H1 (cell line): ENCODE results near the gene KRTAP10-4. TPM values are rescaled to one million over a fixed set of nuclear protein-coding genes. Genes with fewer than 3 reads are reported as not detected.

Source experiments
- CTCF ChIA-PET: fragments of 300-600 bp; sonication (Branson Sonifier 250); formaldehyde crosslinking; loops from one replicate; lab custom pipeline; 2021; ENCODE audit not compliant: partially characterized antibody; lab: Charles Lee
- POLR2A ChIA-PET: fragments of 300-600 bp; sonication (Branson Sonifier 250); formaldehyde crosslinking; loops from one replicate; lab custom pipeline; 2021; ENCODE audit warnings: inconsistent platforms; ENCODE audit not compliant: partially characterized antibody; lab: Charles Lee
- DNase-seq, 2 experiments: peaks; one replicate each; pipeline versions ENCODE4 v3.0.0 to v3.0.0-alpha.2; 2010 to 2022; ENCODE audit warnings: low spot score in 2 of 2, low read depth in 1 of 2, mixed read lengths in 1 of 2
- FAIRE-seq: peaks from 2 replicates; lab custom pipeline; 2011; peaks lifted over from hg19 to GRCh38; lab: Jason Lieb, UNC
- H2AFZ ChIP-seq: 2 replicates; pipeline ENCODE4 v1.8.1; 2012; ENCODE audit warnings: low read length, inconsistent platforms
- H2AK5ac ChIP-seq: 2 replicates; pipeline ENCODE4 v1.6.1; 2013; ENCODE audit warnings: low read depth, low read length
- H2BK120ac ChIP-seq: replicated peaks from 2 replicates; pipeline ENCODE3; 2013; ENCODE audit warnings: low read depth, low read length, inconsistent platforms
- H2BK12ac ChIP-seq: 2 replicates; pipeline ENCODE4 v1.6.1; 2013; ENCODE audit warnings: low read depth, low read length
- H2BK15ac ChIP-seq: 2 replicates; pipeline ENCODE4 v1.6.1; 2013; ENCODE audit warnings: low read length
- H2BK20ac ChIP-seq: 2 replicates; pipeline ENCODE4 v1.6.1; 2013; ENCODE audit warnings: low read length
- H2BK5ac ChIP-seq: 2 replicates; pipeline ENCODE4 v1.6.1; 2013; ENCODE audit warnings: low read depth, low read length
- H3K14ac ChIP-seq: 2 replicates; pipeline ENCODE4 v1.6.1; 2013; ENCODE audit warnings: inconsistent platforms; ENCODE audit not compliant: insufficient read length
- H3K18ac ChIP-seq: 2 replicates; pipeline ENCODE4 v1.6.1; 2013; ENCODE audit warnings: low read length; ENCODE audit errors: extremely low read depth
- H3K23ac ChIP-seq: 2 replicates; pipeline ENCODE4 v1.6.1; 2013; ENCODE audit warnings: inconsistent platforms; ENCODE audit not compliant: insufficient read length
- H3K23me2 ChIP-seq: 2 replicates; pipeline ENCODE4 v1.6.1; 2013; ENCODE audit warnings: low read depth, low read length
- H3K27ac ChIP-seq: 2 replicates; pipeline ENCODE4 v1.6.1; 2011; ENCODE audit warnings: low read depth, low read length, inconsistent platforms
- H3K27me3 ChIP-seq, 4 experiments: replicated peaks in 1 of 4; 1 replicate in 1 of 4; 2 replicates in 3 of 4; pipeline versions ENCODE4 v1.6.1 to v1.8.1; 2011 to 2013; ENCODE audit warnings: low read length in 3 of 4, mild to moderate bottlenecking in 3 of 4, inconsistent platforms in 2 of 4, mixed read lengths in 2 of 4, moderate library complexity in 1 of 4; ENCODE audit not compliant: control insufficient read depth in 3 of 4, insufficient read depth in 3 of 4; ENCODE audit errors: extremely low read depth in 1 of 4
- H3K36me3 ChIP-seq, 4 experiments: 2 replicates each; pipeline versions ENCODE4 v1.6.1 to v1.8.1; 2011 to 2013; ENCODE audit warnings: mild to moderate bottlenecking in 4 of 4, low read length in 3 of 4, moderate library complexity in 2 of 4, control low read depth in 1 of 4, inconsistent platforms in 1 of 4; ENCODE audit not compliant: insufficient read depth in 4 of 4, control insufficient read depth in 2 of 4
- H3K4ac ChIP-seq: replicated peaks from 2 replicates; pipeline ENCODE3; 2013; ENCODE audit warnings: low read length, low read depth, mixed read lengths, inconsistent platforms; ENCODE audit not compliant: insufficient read length
- H3K4me1 ChIP-seq, 4 experiments: replicated peaks in 1 of 4; 1 replicate in 1 of 4; 2 replicates in 3 of 4; pipeline versions ENCODE4 v1.6.1 to v1.8.1; 2011 to 2013; ENCODE audit warnings: low read length in 3 of 4, inconsistent platforms in 2 of 4, mixed read lengths in 1 of 4; ENCODE audit not compliant: insufficient read depth in 4 of 4, control insufficient read depth in 3 of 4
- H3K4me2 ChIP-seq, 2 experiments: 2 replicates each; pipeline versions ENCODE4 v1.6.1 to v1.8.1; 2011 to 2013; ENCODE audit warnings: low read depth in 2 of 2, low read length in 2 of 2, control low read depth in 1 of 2, inconsistent platforms in 1 of 2, mild to moderate bottlenecking in 1 of 2; ENCODE audit not compliant: insufficient read depth in 1 of 2
- H3K4me3 ChIP-seq, 4 experiments: fragments of 200-600, 300-600 bp in 1 of 4; sonication (generic), shearing (Covaris generic), sonication (Bioruptor Twin) in 1 of 4; 2 replicates each; pipeline versions ENCODE4 v1.5.1 to v1.8.1; 2011 to 2016; ENCODE audit warnings: low read length in 4 of 4, low read depth in 3 of 4, control low read depth in 2 of 4, inconsistent platforms in 2 of 4, mild to moderate bottlenecking in 2 of 4, mixed read lengths in 1 of 4, moderate library complexity in 1 of 4; ENCODE audit not compliant: insufficient read depth in 2 of 4; ENCODE audit errors: extremely low read depth in 1 of 4
- H3K56ac ChIP-seq: replicated peaks from 2 replicates; pipeline ENCODE3; 2013; ENCODE audit warnings: low read depth, mild to moderate bottlenecking, mixed read lengths, low read length, inconsistent platforms; ENCODE audit not compliant: insufficient read length
- H3K79me1 ChIP-seq: 2 replicates; pipeline ENCODE4 v1.6.1; 2013; ENCODE audit warnings: low read depth, low read length, control low read depth
- H3K79me2 ChIP-seq, 2 experiments: 2 replicates each; pipeline versions ENCODE4 v1.6.1 to v1.8.1; 2012 to 2013; ENCODE audit warnings: low read length in 2 of 2, mild to moderate bottlenecking in 2 of 2, inconsistent platforms in 1 of 2; ENCODE audit not compliant: insufficient read depth in 2 of 2, control insufficient read depth in 1 of 2
- H3K9ac ChIP-seq, 4 experiments: replicated peaks in 1 of 4; 1 replicate in 1 of 4; 2 replicates in 3 of 4; pipeline versions ENCODE4 v1.6.1 to v1.8.1; 2011 to 2013; ENCODE audit warnings: low read depth in 3 of 4, low read length in 3 of 4, control low read depth in 2 of 4, mild to moderate bottlenecking in 2 of 4, moderate library complexity in 2 of 4, inconsistent platforms in 1 of 4; ENCODE audit errors: extremely low read depth in 1 of 4
- H3K9me3 ChIP-seq, 2 experiments: 2 replicates each; pipeline versions ENCODE4 v1.6.1 to v1.8.1; 2012 to 2013; ENCODE audit warnings: mild to moderate bottlenecking in 2 of 2, moderate library complexity in 2 of 2, control low read depth in 1 of 2, inconsistent platforms in 1 of 2, low read depth in 1 of 2, low read length in 1 of 2, mixed read lengths in 1 of 2; ENCODE audit not compliant: insufficient read depth in 2 of 2
- H4K20me1 ChIP-seq, 2 experiments: replicated peaks in 1 of 2; 2 replicates each; pipeline versions ENCODE3 to v1.8.1; 2011 to 2013; ENCODE audit warnings: inconsistent platforms in 2 of 2, low read length in 2 of 2, mild to moderate bottlenecking in 1 of 2; ENCODE audit not compliant: insufficient read depth in 2 of 2, control insufficient read depth in 1 of 2
- H4K5ac ChIP-seq: 2 replicates; pipeline ENCODE4 v1.6.1; 2013; ENCODE audit warnings: low read length, low read depth, mixed read lengths, inconsistent platforms; ENCODE audit not compliant: insufficient read length
- H4K8ac ChIP-seq: 2 replicates; pipeline ENCODE4 v1.8.0; 2013; ENCODE audit warnings: mild to moderate bottlenecking, moderate library complexity, low read length, inconsistent platforms; ENCODE audit not compliant: insufficient read depth; ENCODE audit errors: extremely low read depth
- H4K91ac ChIP-seq: replicated peaks from 2 replicates; pipeline ENCODE3; 2013; ENCODE audit warnings: low read length, mixed read lengths, inconsistent platforms; ENCODE audit not compliant: insufficient read length
- BACH1 ChIP-seq: IDR thresholded peaks from 2 replicates; pipeline ENCODE4 v1.6.1; 2012; ENCODE audit warnings: low read length, improper control_type of control experiment
- POLR2A ChIP-seq, 2 experiments: IDR thresholded peaks; 1 replicate in 1 of 2; 2 replicates in 1 of 2; pipeline ENCODE4 v1.6.1; 2011; ENCODE audit warnings: low read depth in 2 of 2, low read length in 2 of 2, mild to moderate bottlenecking in 2 of 2; ENCODE audit errors: control extremely low read depth in 1 of 2
- RAD21 ChIP-seq, 2 experiments: IDR thresholded peaks in 1 of 2; conservative IDR thresholded peaks in 1 of 2; 2 replicates each; pipeline ENCODE4 v1.6.1; 2011; ENCODE audit warnings: low read depth in 2 of 2, low read length in 2 of 2, improper control_type of control experiment in 1 of 2, inconsistent platforms in 1 of 2, mild to moderate bottlenecking in 1 of 2, moderate library complexity in 1 of 2
- SRF ChIP-seq: IDR thresholded peaks from 2 replicates; pipeline ENCODE4 v1.6.1; 2011; ENCODE audit warnings: mild to moderate bottlenecking, low read depth, low read length, moderate library complexity
- TEAD4 ChIP-seq: IDR thresholded peaks from 2 replicates; pipeline ENCODE4 v1.6.1; 2012; ENCODE audit warnings: low read depth, low read length, inconsistent platforms, mixed read lengths
- WGBS, 2 experiments: shearing (Covaris generic) in 1 of 2; methylation state at CpG; one replicate each; pipeline versions ENCODE4 v1.1.6 to v1.1.7; 2013 to 2015; ENCODE audit warnings: low lambda C conversion rate in 2 of 2, mixed read lengths in 2 of 2, inconsistent platforms in 1 of 2, low coverage in 1 of 2, missing lambda C conversion rate in 1 of 2; ENCODE audit not compliant: insufficient replicate concordance in 2 of 2, insufficient coverage in 1 of 2, insufficient read length in 1 of 2; ENCODE audit errors: extremely low coverage in 1 of 2, missing lambda C conversion rate in 1 of 2; 5-methylcytosine and 5-hydroxymethylcytosine counted together
- polyA plus RNA-seq, 7 experiments: library from polyadenylated mRNA; depleted of rRNA in 3 of 7; stranded (reverse) in 5 of 7; unstranded in 2 of 7; fragments of >200 nt in 5 of 7; fragments of 200-250 nt in 2 of 7; gene quantifications; 1 replicate in 5 of 7; 2 replicates in 1 of 7; 4 replicates in 1 of 7; pipeline versions ENCODE4 v1.2.1 to v1.2.3, GENCODE V29; 2011 to 2013; ENCODE audit warnings: missing spikeins in 2 of 7, mixed read lengths in 2 of 7
- total RNA-seq: library from RNA; stranded (reverse); fragmentation: NEBNext Ultra II Directional; extraction: Animal tissue kit (Norgen Biotek cat#: 25700); gene quantifications from 2 replicates; pipeline ENCODE4 v1.2.1, GENCODE V29; 2021
- TF ChIP-seq, protein P1 (sequence below): IDR thresholded peaks from 2 replicates; pipeline ENCODE4 v1.6.1; 2012; ENCODE audit warnings: low read length, inconsistent platforms
- TF ChIP-seq, protein P2 (sequence below): IDR thresholded peaks from 2 replicates; pipeline ENCODE4 v1.6.1; 2012; ENCODE audit warnings: inconsistent platforms
- TF ChIP-seq, protein P3 (sequence below): IDR thresholded peaks from 2 replicates; pipeline ENCODE4 v1.6.1; 2012; ENCODE audit warnings: inconsistent platforms

Gene KRTAP10-4
- total and polyA plus RNA-seq, 2 of the 8 experiments (the other 6 are each of a cell fraction or from before 2014, with no cell fraction given): not detected

DNA sequence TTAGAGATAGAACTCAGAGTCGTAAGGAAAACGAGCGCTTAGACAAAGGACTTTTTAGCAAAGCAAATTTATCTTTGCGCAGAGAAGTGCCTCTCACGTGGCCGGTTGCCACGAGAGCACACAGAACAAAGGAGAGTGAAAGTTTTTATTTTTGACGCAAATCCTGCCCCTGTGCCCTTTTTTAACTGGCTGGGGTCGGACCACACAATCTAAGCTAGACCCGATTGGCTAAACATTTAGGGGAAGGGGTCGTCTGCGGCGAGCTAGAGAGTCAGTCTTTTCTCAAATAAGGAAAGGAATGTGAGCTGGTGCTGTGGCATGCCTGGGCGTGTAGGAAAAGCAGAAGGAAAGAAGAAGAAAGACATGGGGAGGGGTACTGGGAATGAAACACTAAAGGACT, 24.6 kb upstream of the KRTAP10-4 start:
- peak; percentile 88 for TF ChIP-seq SRF
- TF ChIP-seq, protein P1, sequence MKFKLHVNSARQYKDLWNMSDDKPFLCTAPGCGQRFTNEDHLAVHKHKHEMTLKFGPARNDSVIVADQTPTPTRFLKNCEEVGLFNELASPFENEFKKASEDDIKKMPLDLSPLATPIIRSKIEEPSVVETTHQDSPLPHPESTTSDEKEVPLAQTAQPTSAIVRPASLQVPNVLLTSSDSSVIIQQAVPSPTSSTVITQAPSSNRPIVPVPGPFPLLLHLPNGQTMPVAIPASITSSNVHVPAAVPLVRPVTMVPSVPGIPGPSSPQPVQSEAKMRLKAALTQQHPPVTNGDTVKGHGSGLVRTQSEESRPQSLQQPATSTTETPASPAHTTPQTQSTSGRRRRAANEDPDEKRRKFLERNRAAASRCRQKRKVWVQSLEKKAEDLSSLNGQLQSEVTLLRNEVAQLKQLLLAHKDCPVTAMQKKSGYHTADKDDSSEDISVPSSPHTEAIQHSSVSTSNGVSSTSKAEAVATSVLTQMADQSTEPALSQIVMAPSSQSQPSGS: 0 out of 2 replicates have a peak, but pooled peaks have one; percentile 64
- 0 out of 2 replicates have a peak, but pooled peaks have one; percentile 35 for TF ChIP-seq TEAD4
- TF ChIP-seq, protein P2, sequence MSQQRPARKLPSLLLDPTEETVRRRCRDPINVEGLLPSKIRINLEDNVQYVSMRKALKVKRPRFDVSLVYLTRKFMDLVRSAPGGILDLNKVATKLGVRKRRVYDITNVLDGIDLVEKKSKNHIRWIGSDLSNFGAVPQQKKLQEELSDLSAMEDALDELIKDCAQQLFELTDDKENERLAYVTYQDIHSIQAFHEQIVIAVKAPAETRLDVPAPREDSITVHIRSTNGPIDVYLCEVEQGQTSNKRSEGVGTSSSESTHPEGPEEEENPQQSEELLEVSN: peak; percentile 62; the same call in 1 of the 2 replicates
- TF ChIP-seq POLR2A (IDR thresholded peaks at IDR 0.05; ENCODE audit: control extremely low read depth in 1 of 2, low read depth in 2 of 2, low read length in 2 of 2): peak in 1 of 2 experiments; percentile 57; a peak in 2 of 3 replicates
- no peak for TF ChIP-seq RAD21 (IDR thresholded peaks at IDR 0.05 in 1 of 2, conservative IDR thresholded peaks at IDR 0.05 in 1 of 2; ENCODE audit: low read depth in 2 of 2, low read length in 2 of 2)
- TF ChIP-seq BACH1: no peak
- TF ChIP-seq, protein P3, sequence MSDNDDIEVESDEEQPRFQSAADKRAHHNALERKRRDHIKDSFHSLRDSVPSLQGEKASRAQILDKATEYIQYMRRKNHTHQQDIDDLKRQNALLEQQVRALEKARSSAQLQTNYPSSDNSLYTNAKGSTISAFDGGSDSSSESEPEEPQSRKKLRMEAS: peak; percentile 67
- Histone ChIP-seq H3K14ac (no peak overlapping the region), H3K18ac (peak overlapping the region; percentile 96), H2BK20ac (peak overlapping the region; percentile 99; the same call in 1 of the 2 replicates), H3K79me2 (no peaks in the 10 kb centered on the region), H3K23me2 (no peaks in the 10 kb centered on the region), H2BK15ac (0 out of 2 replicates have a peak overlapping the region, but pooled peaks have one; percentile 88), H3K4me1 (peaks cover 9 to 35% (median 17%) of the 10 kb centered on the region in 4 experiments), H4K20me1 (no peaks in the 10 kb centered on the region), H4K8ac (no peak overlapping the region), H2BK12ac (peak overlapping the region; percentile 100; the same call in 1 of the 2 replicates), H3K9me3 (peaks cover 0 to 4% of the 10 kb centered on the region in 2 experiments; a peak in 1 of 4 replicates), H3K27ac (peak overlapping the region; percentile 50), H4K91ac (peak overlapping the region; percentile 99), H2BK5ac (peak overlapping the region; percentile 94), H3K23ac (no peak overlapping the region), H4K5ac (no peak overlapping the region), H2AFZ (no peak overlapping the region), H3K4me2 (peak overlapping the region in 1 of 2 experiments; percentile 61; a peak in 2 of 4 replicates), H3K27me3 (no peaks in the 10 kb centered on the region), H3K56ac (no peak overlapping the region), H3K4ac (peak overlapping the region; percentile 94), H2BK120ac (peak overlapping the region; percentile 89), H3K79me1 (no peaks in the 10 kb centered on the region), H3K9ac (peak overlapping the region in 3 of 4 experiments; percentile 6 to 24 (median 13); a peak in 5 of 7 replicates), H3K4me3 (no peak overlapping the region), H3K36me3 (no peaks in the 10 kb centered on the region), H2AK5ac (peak overlapping the region; percentile 97)
- DNase-seq (peak; percentile 51 to 53), FAIRE-seq (peak; percentile 88)
- 42% methylated on average over 14 of the region's 14 CpGs; no CpG with 5 or more reads in 1 of the 2 experiments for WGBS, 2 experiments
- ChIA-PET POLR2A (interaction anchor here (1.2 to 1.6 kb wide), 3 partner anchors 9 to 217 kb away, joined by 4 read pairs; no protein-coding TSS in a partner anchor), CTCF (interaction anchor here (0.8 to 2.3 kb wide), 7 partner anchors 8 to 250 kb away, joined by 3 to 8 read pairs (median 4); no protein-coding TSS in a partner anchor)
